HepG2 (cell line): ENCODE data around the gene ENO2. TPM values are rescaled to one million over a fixed set of nuclear protein-coding genes. Genes with fewer than 3 reads are reported as not detected.
"Not testable (repeated sequence)": the region's sequence is repeated elsewhere in the genome, so short reads cannot be mapped to it uniquely, and the experiment has no call there.

Experiments
- ATAC-seq: fragments of 200-7000 bp; cut with Tn5 transposase; 3 replicates; pipeline ENCODE4 v1.9.1; 2020; ENCODE audit warnings: mild to moderate bottlenecking, moderate library complexity
- BruUV-seq: library from RNA; stranded (reverse); fragments of 400-500 nt; replicated peaks from 2 replicates; lab custom pipeline; 2021; lab: Mats Ljungman, UMichigan
- CTCF ChIA-PET: fragments of 300-600 bp; formaldehyde crosslinking; extraction: SDS; loops from one replicate; lab custom pipeline; 2021; ENCODE audit warnings: low total read pairs, inconsistent platforms, low intra/inter-chr PET ratio; lab: Yijun Ruan, JAX
- POLR2A ChIA-PET: fragments of 350-600 bp; sonication (Branson Sonifier 250); formaldehyde crosslinking; loops from one replicate; lab custom pipeline; 2020; ENCODE audit warnings: antibody characterized with exemption, inconsistent platforms; lab: Yijun Ruan, JAX
- DNase-seq: peaks from one replicate; pipeline ENCODE4 v3.0.0-alpha.2; 2015; ENCODE audit warnings: low spot score
- FAIRE-seq: peaks from 3 replicates; lab custom pipeline; 2011; peaks lifted over from hg19 to GRCh38; lab: Jason Lieb, UNC
- H2AFZ ChIP-seq: one replicate; pipeline ENCODE4 v1.6.1; 2011; ENCODE audit warnings: low read length, inconsistent platforms
- H3K27ac ChIP-seq: fragments of 300-600 bp; 3 replicates; pipeline ENCODE4 v1.8.0; 2011; ENCODE audit warnings: mixed run types, mild to moderate bottlenecking, mixed read lengths, low read length, inconsistent platforms; ENCODE audit not compliant: insufficient read depth; ENCODE audit errors: extremely low read length
- H3K27me3 ChIP-seq, 2 experiments: fragments of 200-600 bp in 1 of 2; 2 replicates in 1 of 2; 3 replicates in 1 of 2; pipeline versions ENCODE4 v1.6.0 to v1.8.0; 2011; ENCODE audit warnings: low read length in 2 of 2, mild to moderate bottlenecking in 2 of 2, moderate library complexity in 2 of 2, inconsistent platforms in 1 of 2; ENCODE audit not compliant: insufficient read depth in 2 of 2, control insufficient read depth in 1 of 2
- H3K36me3 ChIP-seq, 2 experiments: fragments of 200-600 bp in 1 of 2; replicated peaks in 1 of 2; 2 replicates in 1 of 2; 3 replicates in 1 of 2; pipeline versions ENCODE4 v1.5.1 to v1.8.0; 2011; ENCODE audit warnings: low read length in 2 of 2, inconsistent platforms in 1 of 2; ENCODE audit not compliant: insufficient read depth in 2 of 2, control insufficient read depth in 1 of 2
- H3K4me1 ChIP-seq: 2 replicates; pipeline ENCODE4 v1.5.1; 2012; ENCODE audit warnings: low read length, inconsistent platforms; ENCODE audit not compliant: insufficient read depth
- H3K4me2 ChIP-seq: 2 replicates; pipeline ENCODE4 v1.6.0; 2011; ENCODE audit warnings: low read depth, low read length, inconsistent platforms
- H3K4me3 ChIP-seq, 3 experiments: fragments of 200-600 bp in 1 of 3; sonication (generic), shearing (Covaris generic) in 1 of 3; replicated peaks in 1 of 3; 2 replicates each; pipeline ENCODE4 v1.5.1; 2011 to 2016; ENCODE audit warnings: low read length in 3 of 3, inconsistent platforms in 2 of 3, low read depth in 2 of 3, mild to moderate bottlenecking in 2 of 3, control low read depth in 1 of 3, mixed read lengths in 1 of 3; ENCODE audit not compliant: insufficient read depth in 1 of 3
- H3K79me2 ChIP-seq: one replicate; pipeline ENCODE4 v1.6.1; 2011; ENCODE audit warnings: low read length, inconsistent platforms; ENCODE audit not compliant: insufficient read depth
- H3K9ac ChIP-seq: 2 replicates; pipeline ENCODE4 v1.6.0; 2011; ENCODE audit warnings: mild to moderate bottlenecking, low read depth, low read length, inconsistent platforms; ENCODE audit not compliant: insufficient read depth
- H3K9me3 ChIP-seq: 2 replicates; pipeline ENCODE4 v1.5.1; 2012; ENCODE audit warnings: mild to moderate bottlenecking, low read length
- H4K20me1 ChIP-seq: 2 replicates; pipeline ENCODE4 v1.6.0; 2011; ENCODE audit warnings: inconsistent platforms, mild to moderate bottlenecking, low read length, moderate library complexity; ENCODE audit not compliant: insufficient read depth
- CREM ChIP-seq, 2 experiments: sonication (generic) in 1 of 2; formaldehyde crosslinking in 1 of 2; IDR thresholded peaks; 2 replicates each; pipeline versions ENCODE4 v1.4.0 to v1.6.1; 2016 to 2020; ENCODE audit warnings: antibody characterized with exemption in 1 of 2, mild to moderate bottlenecking in 1 of 2, missing genetic modification reagents in 1 of 2
- ELF4 ChIP-seq: sonication (generic); formaldehyde crosslinking; IDR thresholded peaks from 2 replicates; pipeline ENCODE4 v1.5.0; 2020; ENCODE audit warnings: missing genetic modification reagents, mild to moderate bottlenecking, moderate library complexity, borderline replicate concordance
- FOSL2 ChIP-seq: sonication (generic); formaldehyde crosslinking; IDR thresholded peaks from 2 replicates; pipeline ENCODE4 v1.4.0; 2020; ENCODE audit warnings: missing genetic modification reagents
- HDAC6 ChIP-seq: fragments of 200-600 bp; sonication (generic); IDR thresholded peaks from 2 replicates; pipeline ENCODE4 v1.7.0; 2017; ENCODE audit warnings: mild to moderate bottlenecking, antibody characterized with exemption, low read length, low read depth
- HIVEP1 ChIP-seq: sonication (generic); formaldehyde crosslinking; IDR thresholded peaks from 2 replicates; pipeline ENCODE4 v1.4.0; 2020; ENCODE audit warnings: mild to moderate bottlenecking, missing genetic modification reagents
- POGZ ChIP-seq: sonication (generic); formaldehyde crosslinking; IDR thresholded peaks from 2 replicates; pipeline ENCODE4 v1.4.0; 2020; ENCODE audit warnings: mild to moderate bottlenecking, missing genetic modification reagents
- RFXAP ChIP-seq: sonication (generic); formaldehyde crosslinking; IDR thresholded peaks from 2 replicates; pipeline ENCODE4 v1.4.0; 2020; ENCODE audit warnings: missing genetic modification reagents, borderline replicate concordance
- SRSF4 ChIP-seq: fragments of 200-400 bp; formaldehyde crosslinking; IDR thresholded peaks from one replicate; pipeline ENCODE4 v1.6.1; 2018; ENCODE audit warnings: mild to moderate bottlenecking, low read depth, low read length, moderate library complexity; ENCODE audit not compliant: poor library complexity, severe bottlenecking
- SYNCRIP ChIP-seq: fragments of 200-400 bp; formaldehyde crosslinking; IDR thresholded peaks from 2 replicates; pipeline ENCODE4 v1.6.1; 2018; ENCODE audit warnings: mild to moderate bottlenecking, low read depth, low read length; ENCODE audit not compliant: insufficient read depth
- ZBTB25 ChIP-seq: IDR thresholded peaks from 2 replicates; pipeline ENCODE4 v1.6.1; 2018; ENCODE audit warnings: missing genetic modification reagents
- ZBTB37 ChIP-seq: sonication (generic); formaldehyde crosslinking; IDR thresholded peaks from 2 replicates; pipeline ENCODE4 v1.4.0; 2020; ENCODE audit warnings: mild to moderate bottlenecking, missing genetic modification reagents
- ZMYM3 ChIP-seq: sonication (generic); formaldehyde crosslinking; IDR thresholded peaks from 2 replicates; pipeline ENCODE4 v1.5.1; 2020; ENCODE audit warnings: mild to moderate bottlenecking, missing genetic modification reagents
- ZNF160 ChIP-seq: sonication (generic); formaldehyde crosslinking; IDR thresholded peaks from 2 replicates; pipeline ENCODE4 v1.8.0; 2022; ENCODE audit warnings: mild to moderate bottlenecking, inconsistent platforms, missing genetic modification reagents
- ZNF333 ChIP-seq: sonication (generic); formaldehyde crosslinking; IDR thresholded peaks from 2 replicates; pipeline ENCODE4 v1.4.0; 2020; ENCODE audit warnings: mild to moderate bottlenecking, missing genetic modification reagents, borderline replicate concordance
- ZNF350 ChIP-seq: sonication (generic); formaldehyde crosslinking; IDR thresholded peaks from 2 replicates; pipeline ENCODE4 v1.4.0; 2020; ENCODE audit warnings: mild to moderate bottlenecking, low read depth, missing genetic modification reagents, borderline replicate concordance
- ZNF597 ChIP-seq: sonication (generic); formaldehyde crosslinking; IDR thresholded peaks from 2 replicates; pipeline ENCODE4 v1.5.0; 2020; ENCODE audit warnings: missing genetic modification reagents
- WGBS: methylation state at CpG from one replicate; pipeline ENCODE4 v1.1.6; 2017; ENCODE audit warnings: low lambda C conversion rate; 5-methylcytosine and 5-hydroxymethylcytosine counted together
- in situ Hi-C: cut with HindIII; loops from 2 replicates; pipeline ENCODE4 v1.10.0; 2017; ENCODE audit warnings: low pct_unique_long_range_greater_than_20kb; ENCODE audit not compliant: extremely low pct_ligation_motif_present
- intact Hi-C: fragments of 100-400 bp; cut with micrococcal nuclease; formaldehyde crosslinking; loops from one replicate; pipeline ENCODE4 v1.10.0; 2022; ENCODE audit not compliant: unreplicated experiment
- polyA plus RNA-seq, 8 experiments: library from polyadenylated mRNA; depleted of rRNA in 3 of 8; stranded (reverse) in 7 of 8; unstranded in 1 of 8; fragments of >200 nt; fragmentation: Illumina TruSeq in 4 of 8; extraction: Trizol in 4 of 8; gene quantifications; 2 replicates each; pipeline versions ENCODE4 v1.2.1 to v1.2.3, GENCODE V29; 2011 to 2016; ENCODE audit warnings: low read depth in 4 of 8, missing spikeins in 1 of 8, mixed read lengths in 1 of 8; ENCODE audit not compliant: insufficient read depth in 1 of 8
- total RNA-seq, 5 experiments: library from RNA; depleted of rRNA; stranded (reverse); fragments of >200 nt; fragmentation: Illumina TruSeq; extraction: Trizol; gene quantifications; 2 replicates each; pipeline ENCODE4 v1.2.3, GENCODE V29; 2016; ENCODE audit warnings: low read depth in 1 of 5

ENO2 gene
- total and polyA plus RNA-seq, 2 of the 13 experiments (the other 11 are each of a cell fraction or from before 2014, with no cell fraction given): 19.3 to 136 TPM

- TF ChIP-seq CREM (IDR thresholded peaks at IDR 0.05) (no peak), CREM (CRISPR knock-in tag; IDR thresholded peaks at IDR 0.05) (no peak), POGZ (CRISPR knock-in tag) (0 out of 2 replicates have a peak, but pooled peaks have one; percentile 5), ZNF597 (no peak), SYNCRIP (no peak), HDAC6 (no peak), ZMYM3 (CRISPR knock-in tag) (peak; percentile 72; the same call in 1 of the 2 replicates), ZBTB25 (no peak), ZNF350 (0 out of 2 replicates have a peak, but pooled peaks have one; percentile 7), ZNF160 (CRISPR knock-in tag) (no peak; the same call in 1 of the 2 replicates), FOSL2 (CRISPR knock-in tag) (no peak), SRSF4 (no peak), ZBTB37 (no peak), ELF4 (CRISPR knock-in tag) (no peak), HIVEP1 (CRISPR knock-in tag) (0 out of 2 replicates have a peak, but pooled peaks have one; percentile 20), RFXAP (CRISPR knock-in tag) (no peak), ZNF333 (no peak)
Observed at GRCh38 chr12:6891646-6892001, 22.8 kb upstream of the ENO2 start (continued).

GRCh38 chr12:6892683-6893082, 21.7 kb upstream of the ENO2 start:
- DNase-seq, H2AFZ ChIP-seq, H3K27me3 ChIP-seq, H3K4me3 ChIP-seq, H3K9me3 ChIP-seq, H3K9ac ChIP-seq, FAIRE-seq, H3K27ac ChIP-seq, H4K20me1 ChIP-seq, intact Hi-C loops, H3K4me2 ChIP-seq, in situ Hi-C loops, CTCF ChIA-PET, BruUV-seq, H3K36me3 ChIP-seq, ATAC-seq, H3K79me2 ChIP-seq: not testable (repeated sequence)
- POLR2A ChIA-PET: interaction anchor here (2.0 to 4.4 kb wide), 8 partner anchors 9 to 216 kb away, joined by 4 to 73 read pairs (median 12); partner anchors contain the start of genes ENO2 and SPSB2
- peaks cover 41% of the 10 kb centered on the region for H3K4me1 ChIP-seq
- 97% methylated on average over 3 of the region's 3 CpGs for WGBS
